Measurements from ENCODE around the gene FCER2.

FCER2 gene

GRCh38 chr19:7679771-7680605 lies 21.9 kb downstream of the FCER2 start:
- Mint-ChIP-seq H3K36me3 (ENCODE audit: low read depth) (peaks cover 15% of the 10 kb centered on the region), H3K27ac (peak overlapping the region in 1 of 3 experiments; percentile 8), H3K27me3 (ENCODE audit: low read depth) (peaks cover 20% of the 10 kb centered on the region), H3K9me3 (no peaks in the 10 kb centered on the region), H3K4me1 (peaks cover 6% of the 10 kb centered on the region), H3K4me3 (peak overlapping the region; percentile 83 to 94 (median 85))
- no peak for TF ChIP-seq CTCF (IDR thresholded peaks at IDR 0.05; ENCODE audit: unreplicated experiment in 3 of 3)

- Mint-ChIP-seq H3K9me3 (peaks cover 3% of the 10 kb centered on the region), H3K4me1 (peaks cover 11% of the 10 kb centered on the region), H3K27me3 (ENCODE audit: low read depth) (peaks cover 26% of the 10 kb centered on the region), H3K36me3 (ENCODE audit: low read depth) (peaks cover 15% of the 10 kb centered on the region), H3K27ac (peak overlapping the region in 2 of 3 experiments; percentile 8 to 50), H3K4me3 (peak overlapping the region; percentile 82 to 94 (median 85))
- TF ChIP-seq CTCF (IDR thresholded peaks at IDR 0.05; ENCODE audit: unreplicated experiment in 3 of 3) = no peak
Measured at GRCh38 chr19:7678971-7679751, 22.8 kb downstream of the FCER2 start.

GRCh38 chr19:7677669-7678311 lies 24.1 kb downstream of the FCER2 start:
- Mint-ChIP-seq H3K9me3 (peaks cover 6% of the 10 kb centered on the region), H3K36me3 (ENCODE audit: low read depth) (peaks cover 5% of the 10 kb centered on the region), H3K27ac (no peak overlapping the region), H3K4me3 (peak overlapping the region in 2 of 3 experiments; percentile 64 to 67), H3K4me1 (peaks cover 13% of the 10 kb centered on the region), H3K27me3 (ENCODE audit: low read depth) (peaks cover 40% of the 10 kb centered on the region)
- no peak for TF ChIP-seq CTCF (IDR thresholded peaks at IDR 0.05; ENCODE audit: unreplicated experiment in 3 of 3)

GRCh38 chr19:7676854-7677253 lies 25.1 kb downstream of the FCER2 start, which contains the start of gene MCEMP1:
Gene MCEMP1 (plus strand): TSS chr19:7677090. CDS start chr19:7677121, 31 bp downstream.
- Mint-ChIP-seq H3K27me3 (ENCODE audit: low read depth) (peaks cover 47% of the 10 kb centered on the region), H3K4me3 (peak within 1 kb of the TSS in 2 of 3 experiments; percentile 64 to 67), H3K4me1 (peaks cover 13% of the 10 kb centered on the region), H3K36me3 (ENCODE audit: low read depth) (no peaks in the 10 kb centered on the region), H3K9me3 (peaks cover 6% of the 10 kb centered on the region), H3K27ac (no peak within 1 kb of the TSS)
- TF ChIP-seq CTCF (IDR thresholded peaks at IDR 0.05; ENCODE audit: unreplicated experiment in 3 of 3) = no peak

- H3K9me3 Mint-ChIP-seq = peaks cover 6% of the 10 kb centered on the region
- H3K27ac Mint-ChIP-seq = no peak overlapping the region
- H3K4me1 Mint-ChIP-seq = peaks cover 13% of the 10 kb centered on the region
- peaks cover 52% of the 10 kb centered on the region for H3K27me3 Mint-ChIP-seq (ENCODE audit: low read depth)
- no peaks in the 10 kb centered on the region for H3K36me3 Mint-ChIP-seq (ENCODE audit: low read depth)
- H3K4me3 Mint-ChIP-seq = no peak overlapping the region
- TF ChIP-seq CTCF (IDR thresholded peaks at IDR 0.05; ENCODE audit: unreplicated experiment in 3 of 3) = no peak
Measured at GRCh38 chr19:7676376-7676775, 25.6 kb downstream of the FCER2 start.
